Measurements from ENCODE around the gene ZNF778.
A peak's percentile ranks its signal among the peaks of the same experiment; 100 is the strongest.

Gene ZNF778

DNA sequence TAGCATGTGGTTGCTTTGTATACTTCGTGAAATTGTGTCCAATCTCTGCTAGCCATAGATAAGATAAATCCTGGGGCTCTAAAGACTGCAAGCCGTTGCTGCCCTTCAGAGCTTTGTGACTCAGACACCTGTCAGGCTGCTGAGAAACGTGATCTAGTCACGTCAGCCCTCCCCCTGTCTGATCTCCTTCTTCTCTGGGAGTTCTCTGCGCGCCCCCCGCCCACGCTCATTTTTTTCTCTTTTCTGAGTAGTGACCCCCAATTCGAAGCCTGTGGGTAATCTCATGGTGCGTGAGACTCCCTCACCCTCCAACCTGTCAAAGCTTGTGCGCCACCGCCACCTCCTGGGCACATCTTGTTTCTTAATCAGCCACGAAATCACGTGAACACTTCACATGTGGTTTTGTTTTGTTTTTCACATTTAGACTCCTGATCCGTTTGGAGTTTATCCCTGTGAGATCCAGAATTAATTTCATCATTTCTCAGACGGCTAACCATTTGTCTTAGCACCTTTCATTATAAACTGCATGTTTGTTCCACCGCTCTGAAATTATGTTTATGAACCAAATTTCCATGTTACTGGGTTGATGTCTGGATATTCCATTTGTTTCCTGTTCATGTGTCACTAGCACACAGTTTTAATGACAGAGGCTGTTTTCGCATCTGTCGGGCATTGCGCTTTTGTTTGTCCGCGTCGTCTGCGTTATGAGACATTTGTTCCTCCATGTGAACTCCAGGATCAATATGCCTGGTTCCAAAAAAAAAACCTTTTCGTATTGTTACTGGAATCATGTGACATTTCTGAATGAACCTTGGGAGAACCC, 977 bp upstream of the ZNF778 start:
- peak overlapping the region; percentile 88 to 90 for H3K4me3 ChIP-seq (replicated peaks in 1 of 2; ENCODE audit: low read depth in 2 of 2, low read length in 2 of 2)
- TF ChIP-seq, protein P1, sequence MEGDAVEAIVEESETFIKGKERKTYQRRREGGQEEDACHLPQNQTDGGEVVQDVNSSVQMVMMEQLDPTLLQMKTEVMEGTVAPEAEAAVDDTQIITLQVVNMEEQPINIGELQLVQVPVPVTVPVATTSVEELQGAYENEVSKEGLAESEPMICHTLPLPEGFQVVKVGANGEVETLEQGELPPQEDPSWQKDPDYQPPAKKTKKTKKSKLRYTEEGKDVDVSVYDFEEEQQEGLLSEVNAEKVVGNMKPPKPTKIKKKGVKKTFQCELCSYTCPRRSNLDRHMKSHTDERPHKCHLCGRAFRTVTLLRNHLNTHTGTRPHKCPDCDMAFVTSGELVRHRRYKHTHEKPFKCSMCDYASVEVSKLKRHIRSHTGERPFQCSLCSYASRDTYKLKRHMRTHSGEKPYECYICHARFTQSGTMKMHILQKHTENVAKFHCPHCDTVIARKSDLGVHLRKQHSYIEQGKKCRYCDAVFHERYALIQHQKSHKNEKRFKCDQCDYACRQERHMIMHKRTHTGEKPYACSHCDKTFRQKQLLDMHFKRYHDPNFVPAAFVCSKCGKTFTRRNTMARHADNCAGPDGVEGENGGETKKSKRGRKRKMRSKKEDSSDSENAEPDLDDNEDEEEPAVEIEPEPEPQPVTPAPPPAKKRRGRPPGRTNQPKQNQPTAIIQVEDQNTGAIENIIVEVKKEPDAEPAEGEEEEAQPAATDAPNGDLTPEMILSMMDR (IDR thresholded peaks at IDR 0.05; ENCODE audit: low read depth, low read length), result peak; percentile 59
- DNase-seq (ENCODE audit: low read depth in 2 of 2), result peak; percentile 78 to 79

DNA sequence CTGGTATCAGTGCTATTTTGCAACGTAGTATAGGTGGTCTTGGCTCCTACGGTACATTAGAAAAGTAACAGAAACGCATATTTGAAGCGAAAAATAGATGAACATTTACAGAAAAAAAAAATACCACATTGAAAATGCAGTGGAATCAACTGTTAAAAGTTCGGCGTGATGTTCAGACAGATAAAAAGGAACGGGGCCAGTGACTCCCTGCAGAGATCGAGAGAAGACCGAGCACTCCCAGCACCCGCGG, 440 bp upstream of the ZNF778 start:
- H3K4me3 ChIP-seq (replicated peaks in 1 of 2; ENCODE audit: low read depth in 2 of 2, low read length in 2 of 2), result peak overlapping the region; percentile 88 to 90
- TF ChIP-seq, protein P1 (IDR thresholded peaks at IDR 0.05; ENCODE audit: low read depth, low read length), result no peak
- DNase-seq (ENCODE audit: low read depth in 2 of 2), result no peak

DNA sequence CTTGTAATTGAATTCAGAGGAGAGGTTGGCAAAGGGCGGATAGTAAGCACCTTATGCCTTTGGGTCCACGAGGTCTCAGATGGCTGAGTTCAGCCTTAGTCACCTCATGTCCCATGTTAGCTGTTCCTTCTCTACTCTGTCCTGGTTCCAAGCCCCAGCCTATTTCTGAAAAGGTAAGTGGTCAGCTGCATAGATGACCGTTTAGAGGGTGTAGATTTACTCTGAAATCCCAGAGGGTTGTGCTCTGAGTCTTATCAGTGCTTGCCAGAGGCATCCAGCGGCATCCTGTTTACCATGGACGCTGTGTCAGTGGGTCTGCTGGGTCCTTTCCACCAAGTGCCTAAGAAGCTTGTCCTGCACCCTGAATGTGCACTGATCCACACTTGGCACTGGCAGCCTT, 1.9 kb downstream of the ZNF778 start:
- no peak for DNase-seq (ENCODE audit: low read depth in 2 of 2)
- no peak overlapping the region for H3K4me3 ChIP-seq (replicated peaks in 1 of 2; ENCODE audit: low read depth in 2 of 2, low read length in 2 of 2)
- TF ChIP-seq, protein P1 (IDR thresholded peaks at IDR 0.05; ENCODE audit: low read depth, low read length), result no peak

DNA sequence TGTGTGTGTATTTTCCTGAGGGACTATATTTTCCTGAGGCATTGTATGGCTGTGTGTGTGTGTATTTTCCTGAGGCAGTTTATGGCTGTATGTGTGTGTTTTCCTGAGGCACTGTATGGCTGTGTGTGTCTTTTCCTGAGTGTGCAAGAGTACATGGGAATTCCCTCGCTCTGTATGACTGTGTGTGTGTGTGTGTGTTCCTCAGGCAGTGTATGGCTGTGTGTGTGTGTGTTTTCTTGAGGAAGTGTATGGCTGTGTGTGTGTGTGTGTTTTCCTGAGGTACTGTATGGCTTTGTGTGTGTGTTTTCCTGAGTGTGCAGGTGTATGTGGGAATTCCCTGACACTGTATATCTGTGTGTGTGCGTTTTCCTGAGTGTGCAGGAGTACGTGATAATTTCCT, 4.1 kb downstream of the ZNF778 start:
- DNase-seq (ENCODE audit: low read depth in 2 of 2), result no peak
- H3K4me3 ChIP-seq (replicated peaks in 1 of 2; ENCODE audit: low read depth in 2 of 2, low read length in 2 of 2), result no peak overlapping the region
- TF ChIP-seq, protein P1 (IDR thresholded peaks at IDR 0.05; ENCODE audit: low read depth, low read length), result no peak

DNA sequence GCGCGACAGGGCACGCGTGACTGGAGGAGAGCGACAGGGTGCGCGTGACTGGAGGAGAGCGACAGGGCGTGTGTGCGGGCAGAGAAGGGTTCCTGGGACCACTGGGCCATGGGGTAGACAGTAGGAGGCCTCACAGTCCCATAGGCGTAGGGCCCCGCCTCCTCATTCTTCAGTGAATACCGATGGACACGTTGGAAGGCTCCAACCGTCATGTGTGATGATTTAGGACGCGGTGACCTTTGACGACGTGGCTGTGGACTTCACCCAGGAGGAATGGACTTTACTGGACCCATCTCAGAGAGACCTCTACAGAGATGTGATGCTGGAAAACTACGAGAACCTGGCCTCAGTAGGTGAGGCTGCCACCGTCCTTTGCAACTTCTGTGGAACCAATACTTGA, 5.4 kb downstream of the ZNF778 start:
- TF ChIP-seq, protein P1 (IDR thresholded peaks at IDR 0.05; ENCODE audit: low read depth, low read length), result no peak
- DNase-seq (ENCODE audit: low read depth in 2 of 2), result no peak
- no peak overlapping the region for H3K4me3 ChIP-seq (replicated peaks in 1 of 2; ENCODE audit: low read depth in 2 of 2, low read length in 2 of 2)

DNA sequence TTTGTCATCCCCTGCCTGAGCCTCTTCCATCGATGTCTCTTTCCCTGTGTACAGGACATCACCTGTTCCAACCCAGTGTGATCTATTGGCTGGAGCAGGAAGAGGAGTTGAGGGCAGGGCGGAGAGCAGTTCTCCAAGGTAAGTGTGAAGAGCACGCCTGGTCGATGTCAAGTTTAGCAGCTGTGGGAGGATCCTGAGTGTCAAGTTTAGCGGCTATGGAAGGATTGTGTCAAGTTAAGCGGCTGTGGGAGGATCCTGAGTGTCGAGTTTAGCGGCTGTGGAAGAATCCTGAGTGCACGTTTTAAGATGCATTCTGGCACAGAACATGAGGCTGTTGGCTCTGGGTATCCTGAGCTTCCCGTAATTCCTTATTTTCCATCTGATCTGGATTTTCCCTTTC, 7.2 kb downstream of the ZNF778 start:
- DNase-seq (ENCODE audit: low read depth in 2 of 2), result no peak
- no peak overlapping the region for H3K4me3 ChIP-seq (replicated peaks in 1 of 2; ENCODE audit: low read depth in 2 of 2, low read length in 2 of 2)
- TF ChIP-seq, protein P1 (IDR thresholded peaks at IDR 0.05; ENCODE audit: low read depth, low read length), result no peak

DNA sequence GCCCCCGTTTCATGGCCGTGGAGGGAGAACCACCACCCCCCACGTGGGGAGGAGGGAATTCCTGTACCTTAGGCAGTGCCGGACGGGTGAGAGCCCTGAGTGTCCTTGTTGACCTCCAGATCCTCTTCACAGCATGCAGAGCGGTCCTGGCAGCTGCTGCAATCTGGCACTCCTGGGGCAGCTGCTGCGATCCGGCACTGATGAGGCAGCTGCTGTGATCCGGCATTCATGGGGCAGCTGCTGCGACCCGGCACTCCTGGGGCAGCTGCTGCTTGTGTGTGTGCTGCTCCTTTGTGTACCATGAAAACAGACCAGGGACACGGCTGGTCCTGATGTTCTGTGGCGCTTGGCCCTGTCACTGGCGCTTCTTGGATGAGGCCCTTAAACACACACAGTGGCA, 12.8 kb downstream of the ZNF778 start:
- TF ChIP-seq, protein P1 (IDR thresholded peaks at IDR 0.05; ENCODE audit: low read depth, low read length), result no peak
- DNase-seq (ENCODE audit: low read depth in 2 of 2), result no peak
- H3K4me3 ChIP-seq (replicated peaks in 1 of 2; ENCODE audit: low read depth in 2 of 2, low read length in 2 of 2), result no peak overlapping the region

All from cardiac fibroblast (primary cell).